ENCODE results near the gene IQCN.

Gene IQCN

DNA sequence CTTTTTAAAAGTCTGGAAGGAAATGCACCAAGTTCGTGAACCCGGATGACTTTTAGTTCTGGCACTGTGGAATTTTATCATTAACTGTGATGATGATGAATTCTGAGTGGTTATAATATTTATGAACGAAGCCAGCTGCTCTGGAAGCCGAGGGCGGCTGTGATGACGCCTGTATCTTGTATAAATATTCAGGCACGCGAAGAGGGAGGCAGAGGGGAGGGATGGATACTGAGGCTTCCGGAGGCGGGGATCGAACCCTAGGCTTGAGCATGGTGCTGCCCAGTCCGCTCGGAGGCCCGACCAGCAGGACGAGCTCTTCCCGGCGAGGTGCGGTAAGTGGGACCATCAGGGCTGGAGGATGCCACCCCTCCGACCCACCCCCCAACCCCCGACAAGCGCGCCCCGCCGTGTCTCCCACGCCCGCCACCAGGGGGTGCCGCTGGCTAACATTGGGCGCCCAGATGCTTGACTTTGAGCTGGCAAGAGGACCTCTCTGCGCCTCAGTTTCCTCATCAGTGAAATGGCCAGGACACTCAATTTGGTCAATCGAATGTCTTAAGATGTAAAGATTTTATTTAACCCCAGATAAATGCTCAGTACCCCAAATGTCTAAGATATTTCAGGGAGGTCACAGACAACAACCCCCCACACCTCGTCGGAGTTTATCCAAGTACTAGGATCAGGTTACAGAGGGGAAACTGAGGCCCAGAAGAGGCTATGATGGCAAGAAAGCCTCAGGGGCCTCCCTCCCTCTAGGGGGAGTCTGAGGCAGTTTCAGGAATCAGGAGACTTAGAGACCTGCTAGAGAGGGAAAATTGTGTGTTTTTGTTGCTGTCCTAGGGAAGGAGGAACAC is 65.9 kb downstream of the IQCN start:
- TF ChIP-seq, protein P1, sequence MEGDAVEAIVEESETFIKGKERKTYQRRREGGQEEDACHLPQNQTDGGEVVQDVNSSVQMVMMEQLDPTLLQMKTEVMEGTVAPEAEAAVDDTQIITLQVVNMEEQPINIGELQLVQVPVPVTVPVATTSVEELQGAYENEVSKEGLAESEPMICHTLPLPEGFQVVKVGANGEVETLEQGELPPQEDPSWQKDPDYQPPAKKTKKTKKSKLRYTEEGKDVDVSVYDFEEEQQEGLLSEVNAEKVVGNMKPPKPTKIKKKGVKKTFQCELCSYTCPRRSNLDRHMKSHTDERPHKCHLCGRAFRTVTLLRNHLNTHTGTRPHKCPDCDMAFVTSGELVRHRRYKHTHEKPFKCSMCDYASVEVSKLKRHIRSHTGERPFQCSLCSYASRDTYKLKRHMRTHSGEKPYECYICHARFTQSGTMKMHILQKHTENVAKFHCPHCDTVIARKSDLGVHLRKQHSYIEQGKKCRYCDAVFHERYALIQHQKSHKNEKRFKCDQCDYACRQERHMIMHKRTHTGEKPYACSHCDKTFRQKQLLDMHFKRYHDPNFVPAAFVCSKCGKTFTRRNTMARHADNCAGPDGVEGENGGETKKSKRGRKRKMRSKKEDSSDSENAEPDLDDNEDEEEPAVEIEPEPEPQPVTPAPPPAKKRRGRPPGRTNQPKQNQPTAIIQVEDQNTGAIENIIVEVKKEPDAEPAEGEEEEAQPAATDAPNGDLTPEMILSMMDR (IDR thresholded peaks at IDR 0.05; ENCODE audit: control insufficient read depth, extremely low read depth, insufficient read depth) = peak; percentile 67
- no peak overlapping the region for H3K4me3 ChIP-seq (ENCODE audit: low read depth, low read length)
- no peak for DNase-seq (ENCODE audit: low read depth)

All from LNCaP clone FGC (cell line).